ENCODE data around the gene MAPT. TPM values are rescaled to one million over a fixed set of nuclear protein-coding genes. Genes with fewer than 3 reads are reported as not detected.
A peak's percentile ranks its signal among the peaks of the same experiment; 100 is the strongest.

Gene MAPT
- total and polyA plus RNA-seq, 2 of the 13 experiments (the other 11 are each of a cell fraction or from before 2014, with no cell fraction given) = 2.1 to 2.8 TPM

DNA sequence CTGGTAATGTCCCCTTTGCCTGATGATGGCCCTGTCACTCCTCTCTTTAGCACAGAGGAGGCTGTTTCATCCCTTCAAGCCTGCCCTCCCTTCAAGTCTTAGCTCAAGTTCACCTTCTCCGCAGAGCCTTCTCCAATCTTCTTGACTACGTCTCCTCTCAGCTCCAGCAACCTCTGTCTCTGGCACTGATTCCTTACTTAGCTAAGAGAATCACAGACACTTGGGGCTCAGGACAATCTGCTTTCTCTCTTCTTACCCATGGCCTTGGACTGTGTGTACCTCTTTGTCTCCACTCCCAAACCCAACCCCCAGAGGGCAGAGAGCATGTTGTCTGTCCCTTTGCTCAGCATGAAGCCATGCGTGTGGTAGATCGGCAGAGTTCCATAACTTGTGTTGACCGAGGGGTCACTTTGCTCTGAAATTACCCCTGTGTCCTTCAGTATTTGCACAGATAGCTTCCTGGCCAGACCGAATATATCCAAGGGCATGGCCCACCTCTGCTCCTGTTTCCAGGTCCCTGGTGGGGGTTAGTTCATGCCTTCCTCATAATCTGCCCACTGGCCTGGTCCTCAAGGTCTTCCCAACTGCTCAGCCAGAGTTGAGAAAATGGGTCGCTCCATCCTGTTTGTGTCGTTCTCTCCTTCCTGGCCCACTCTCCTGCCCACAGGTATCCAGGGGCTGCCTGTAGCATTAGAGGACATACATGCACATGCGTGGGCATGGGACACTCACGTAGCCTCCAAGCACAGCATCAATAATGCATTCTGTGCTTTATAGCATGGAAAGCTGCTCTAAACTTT, 41.6 kb downstream of the MAPT start (continued):
- TF ChIP-seq ZNF121 (CRISPR knock-in tag; IDR thresholded peaks at IDR 0.05) (no peak), EHMT2 (IDR thresholded peaks at IDR 0.05; ENCODE audit: borderline replicate concordance, low read depth, low read length) (peak; percentile 52; the same call in 1 of the 2 replicates), ZNF460 (CRISPR knock-in tag; IDR thresholded peaks at IDR 0.05; ENCODE audit: borderline replicate concordance) (no peak; the same call in 1 of the 2 replicates), HNRNPUL1 (IDR thresholded peaks at IDR 0.05; ENCODE audit: low read depth, low read length) (no peak), NBN (conservative IDR thresholded peaks at IDR 0.05) (no peak), YY1 (IDR thresholded peaks at IDR 0.05; ENCODE audit: insufficient read depth, insufficient replicate concordance, low read depth, low read length) (no peak), CENPX (CRISPR knock-in tag; IDR thresholded peaks at IDR 0.05) (no peak)
- TF ChIP-seq, protein P1, sequence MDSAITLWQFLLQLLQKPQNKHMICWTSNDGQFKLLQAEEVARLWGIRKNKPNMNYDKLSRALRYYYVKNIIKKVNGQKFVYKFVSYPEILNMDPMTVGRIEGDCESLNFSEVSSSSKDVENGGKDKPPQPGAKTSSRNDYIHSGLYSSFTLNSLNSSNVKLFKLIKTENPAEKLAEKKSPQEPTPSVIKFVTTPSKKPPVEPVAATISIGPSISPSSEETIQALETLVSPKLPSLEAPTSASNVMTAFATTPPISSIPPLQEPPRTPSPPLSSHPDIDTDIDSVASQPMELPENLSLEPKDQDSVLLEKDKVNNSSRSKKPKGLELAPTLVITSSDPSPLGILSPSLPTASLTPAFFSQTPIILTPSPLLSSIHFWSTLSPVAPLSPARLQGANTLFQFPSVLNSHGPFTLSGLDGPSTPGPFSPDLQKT (CRISPR knock-in tag; IDR thresholded peaks at IDR 0.05; ENCODE audit: borderline replicate concordance) = no peak
- TF ChIP-seq, protein P2, sequence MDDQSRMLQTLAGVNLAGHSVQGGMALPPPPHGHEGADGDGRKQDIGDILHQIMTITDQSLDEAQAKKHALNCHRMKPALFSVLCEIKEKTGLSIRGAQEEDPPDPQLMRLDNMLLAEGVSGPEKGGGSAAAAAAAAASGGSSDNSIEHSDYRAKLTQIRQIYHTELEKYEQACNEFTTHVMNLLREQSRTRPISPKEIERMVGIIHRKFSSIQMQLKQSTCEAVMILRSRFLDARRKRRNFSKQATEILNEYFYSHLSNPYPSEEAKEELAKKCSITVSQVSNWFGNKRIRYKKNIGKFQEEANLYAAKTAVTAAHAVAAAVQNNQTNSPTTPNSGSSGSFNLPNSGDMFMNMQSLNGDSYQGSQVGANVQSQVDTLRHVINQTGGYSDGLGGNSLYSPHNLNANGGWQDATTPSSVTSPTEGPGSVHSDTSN (CRISPR knock-in tag; IDR thresholded peaks at IDR 0.05; ENCODE audit: borderline replicate concordance) = no peak
- TF ChIP-seq, protein P3, sequence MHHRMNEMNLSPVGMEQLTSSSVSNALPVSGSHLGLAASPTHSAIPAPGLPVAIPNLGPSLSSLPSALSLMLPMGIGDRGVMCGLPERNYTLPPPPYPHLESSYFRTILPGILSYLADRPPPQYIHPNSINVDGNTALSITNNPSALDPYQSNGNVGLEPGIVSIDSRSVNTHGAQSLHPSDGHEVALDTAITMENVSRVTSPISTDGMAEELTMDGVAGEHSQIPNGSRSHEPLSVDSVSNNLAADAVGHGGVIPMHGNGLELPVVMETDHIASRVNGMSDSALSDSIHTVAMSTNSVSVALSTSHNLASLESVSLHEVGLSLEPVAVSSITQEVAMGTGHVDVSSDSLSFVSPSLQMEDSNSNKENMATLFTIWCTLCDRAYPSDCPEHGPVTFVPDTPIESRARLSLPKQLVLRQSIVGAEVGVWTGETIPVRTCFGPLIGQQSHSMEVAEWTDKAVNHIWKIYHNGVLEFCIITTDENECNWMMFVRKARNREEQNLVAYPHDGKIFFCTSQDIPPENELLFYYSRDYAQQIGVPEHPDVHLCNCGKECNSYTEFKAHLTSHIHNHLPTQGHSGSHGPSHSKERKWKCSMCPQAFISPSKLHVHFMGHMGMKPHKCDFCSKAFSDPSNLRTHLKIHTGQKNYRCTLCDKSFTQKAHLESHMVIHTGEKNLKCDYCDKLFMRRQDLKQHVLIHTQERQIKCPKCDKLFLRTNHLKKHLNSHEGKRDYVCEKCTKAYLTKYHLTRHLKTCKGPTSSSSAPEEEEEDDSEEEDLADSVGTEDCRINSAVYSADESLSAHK (CRISPR knock-in tag; IDR thresholded peaks at IDR 0.05; ENCODE audit: borderline replicate concordance) = no peak
- TF ChIP-seq, protein P4, sequence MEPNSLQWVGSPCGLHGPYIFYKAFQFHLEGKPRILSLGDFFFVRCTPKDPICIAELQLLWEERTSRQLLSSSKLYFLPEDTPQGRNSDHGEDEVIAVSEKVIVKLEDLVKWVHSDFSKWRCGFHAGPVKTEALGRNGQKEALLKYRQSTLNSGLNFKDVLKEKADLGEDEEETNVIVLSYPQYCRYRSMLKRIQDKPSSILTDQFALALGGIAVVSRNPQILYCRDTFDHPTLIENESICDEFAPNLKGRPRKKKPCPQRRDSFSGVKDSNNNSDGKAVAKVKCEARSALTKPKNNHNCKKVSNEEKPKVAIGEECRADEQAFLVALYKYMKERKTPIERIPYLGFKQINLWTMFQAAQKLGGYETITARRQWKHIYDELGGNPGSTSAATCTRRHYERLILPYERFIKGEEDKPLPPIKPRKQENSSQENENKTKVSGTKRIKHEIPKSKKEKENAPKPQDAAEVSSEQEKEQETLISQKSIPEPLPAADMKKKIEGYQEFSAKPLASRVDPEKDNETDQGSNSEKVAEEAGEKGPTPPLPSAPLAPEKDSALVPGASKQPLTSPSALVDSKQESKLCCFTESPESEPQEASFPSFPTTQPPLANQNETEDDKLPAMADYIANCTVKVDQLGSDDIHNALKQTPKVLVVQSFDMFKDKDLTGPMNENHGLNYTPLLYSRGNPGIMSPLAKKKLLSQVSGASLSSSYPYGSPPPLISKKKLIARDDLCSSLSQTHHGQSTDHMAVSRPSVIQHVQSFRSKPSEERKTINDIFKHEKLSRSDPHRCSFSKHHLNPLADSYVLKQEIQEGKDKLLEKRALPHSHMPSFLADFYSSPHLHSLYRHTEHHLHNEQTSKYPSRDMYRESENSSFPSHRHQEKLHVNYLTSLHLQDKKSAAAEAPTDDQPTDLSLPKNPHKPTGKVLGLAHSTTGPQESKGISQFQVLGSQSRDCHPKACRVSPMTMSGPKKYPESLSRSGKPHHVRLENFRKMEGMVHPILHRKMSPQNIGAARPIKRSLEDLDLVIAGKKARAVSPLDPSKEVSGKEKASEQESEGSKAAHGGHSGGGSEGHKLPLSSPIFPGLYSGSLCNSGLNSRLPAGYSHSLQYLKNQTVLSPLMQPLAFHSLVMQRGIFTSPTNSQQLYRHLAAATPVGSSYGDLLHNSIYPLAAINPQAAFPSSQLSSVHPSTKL (CRISPR knock-in tag; IDR thresholded peaks at IDR 0.05) = peak; percentile 99
- TF ChIP-seq, protein P5, sequence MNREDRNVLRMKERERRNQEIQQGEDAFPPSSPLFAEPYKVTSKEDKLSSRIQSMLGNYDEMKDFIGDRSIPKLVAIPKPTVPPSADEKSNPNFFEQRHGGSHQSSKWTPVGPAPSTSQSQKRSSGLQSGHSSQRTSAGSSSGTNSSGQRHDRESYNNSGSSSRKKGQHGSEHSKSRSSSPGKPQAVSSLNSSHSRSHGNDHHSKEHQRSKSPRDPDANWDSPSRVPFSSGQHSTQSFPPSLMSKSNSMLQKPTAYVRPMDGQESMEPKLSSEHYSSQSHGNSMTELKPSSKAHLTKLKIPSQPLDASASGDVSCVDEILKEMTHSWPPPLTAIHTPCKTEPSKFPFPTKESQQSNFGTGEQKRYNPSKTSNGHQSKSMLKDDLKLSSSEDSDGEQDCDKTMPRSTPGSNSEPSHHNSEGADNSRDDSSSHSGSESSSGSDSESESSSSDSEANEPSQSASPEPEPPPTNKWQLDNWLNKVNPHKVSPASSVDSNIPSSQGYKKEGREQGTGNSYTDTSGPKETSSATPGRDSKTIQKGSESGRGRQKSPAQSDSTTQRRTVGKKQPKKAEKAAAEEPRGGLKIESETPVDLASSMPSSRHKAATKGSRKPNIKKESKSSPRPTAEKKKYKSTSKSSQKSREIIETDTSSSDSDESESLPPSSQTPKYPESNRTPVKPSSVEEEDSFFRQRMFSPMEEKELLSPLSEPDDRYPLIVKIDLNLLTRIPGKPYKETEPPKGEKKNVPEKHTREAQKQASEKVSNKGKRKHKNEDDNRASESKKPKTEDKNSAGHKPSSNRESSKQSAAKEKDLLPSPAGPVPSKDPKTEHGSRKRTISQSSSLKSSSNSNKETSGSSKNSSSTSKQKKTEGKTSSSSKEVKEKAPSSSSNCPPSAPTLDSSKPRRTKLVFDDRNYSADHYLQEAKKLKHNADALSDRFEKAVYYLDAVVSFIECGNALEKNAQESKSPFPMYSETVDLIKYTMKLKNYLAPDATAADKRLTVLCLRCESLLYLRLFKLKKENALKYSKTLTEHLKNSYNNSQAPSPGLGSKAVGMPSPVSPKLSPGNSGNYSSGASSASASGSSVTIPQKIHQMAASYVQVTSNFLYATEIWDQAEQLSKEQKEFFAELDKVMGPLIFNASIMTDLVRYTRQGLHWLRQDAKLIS (CRISPR knock-in tag; IDR thresholded peaks at IDR 0.05) = no peak

Data from HepG2 (cell line).